HepG2 (cell line): ENCODE data around the gene CERT1. TPM values are rescaled to one million over a fixed set of nuclear protein-coding genes. Genes with fewer than 3 reads are reported as not detected.

Experiments
- CEBPG ChIP-seq: IDR thresholded peaks from 2 replicates; pipeline ENCODE4 v1.6.1; 2016
- MED8 ChIP-seq: sonication (generic); formaldehyde crosslinking; IDR thresholded peaks from 2 replicates; pipeline ENCODE4 v1.8.1; 2023; ENCODE audit warnings: mild to moderate bottlenecking, missing genetic modification reagents; ENCODE audit not compliant: insufficient replicate concordance
- MTF2 ChIP-seq: sonication (generic); formaldehyde crosslinking; IDR thresholded peaks from 2 replicates; pipeline ENCODE4 v1.5.0; 2020; ENCODE audit warnings: missing genetic modification reagents, borderline replicate concordance
- ZBTB8A ChIP-seq: sonication (generic); formaldehyde crosslinking; IDR thresholded peaks from 2 replicates; pipeline ENCODE4 v1.4.0; 2020; ENCODE audit warnings: mild to moderate bottlenecking, low read depth, missing genetic modification reagents, borderline replicate concordance
- ZNF101 ChIP-seq: sonication (generic); formaldehyde crosslinking; IDR thresholded peaks from 2 replicates; pipeline ENCODE4 v1.4.0; 2020; ENCODE audit warnings: mild to moderate bottlenecking, low read depth, missing genetic modification reagents, borderline replicate concordance
- ZNF549 ChIP-seq: sonication (generic); formaldehyde crosslinking; IDR thresholded peaks from 2 replicates; pipeline ENCODE4 v1.5.0; 2020; ENCODE audit warnings: missing genetic modification reagents
- polyA plus RNA-seq, 8 experiments: library from polyadenylated mRNA; depleted of rRNA in 3 of 8; stranded (reverse) in 7 of 8; unstranded in 1 of 8; fragments of >200 nt; fragmentation: Illumina TruSeq in 4 of 8; extraction: Trizol in 4 of 8; gene quantifications; 2 replicates each; pipeline versions ENCODE4 v1.2.1 to v1.2.3, GENCODE V29; 2011 to 2016; ENCODE audit warnings: low read depth in 4 of 8, missing spikeins in 1 of 8, mixed read lengths in 1 of 8; ENCODE audit not compliant: insufficient read depth in 1 of 8
- total RNA-seq, 5 experiments: library from RNA; depleted of rRNA; stranded (reverse); fragments of >200 nt; fragmentation: Illumina TruSeq; extraction: Trizol; gene quantifications; 2 replicates each; pipeline ENCODE4 v1.2.3, GENCODE V29; 2016; ENCODE audit warnings: low read depth in 1 of 5
- TF ChIP-seq, protein P1 (sequence below): sonication (generic); formaldehyde crosslinking; IDR thresholded peaks from 2 replicates; pipeline ENCODE4 v1.4.0; 2020; ENCODE audit warnings: missing genetic modification reagents, borderline replicate concordance
- TF ChIP-seq, protein P2 (sequence below): sonication (generic); formaldehyde crosslinking; IDR thresholded peaks from 2 replicates; pipeline ENCODE4 v1.8.0; 2022; ENCODE audit warnings: mild to moderate bottlenecking, missing genetic modification reagents, borderline replicate concordance
- TF ChIP-seq, protein P3 (sequence below): sonication (generic); formaldehyde crosslinking; IDR thresholded peaks from 2 replicates; pipeline ENCODE4 v1.9.0; 2021; ENCODE audit warnings: missing genetic modification reagents, mild to moderate bottlenecking, borderline replicate concordance
- TF ChIP-seq, protein P4 (sequence below): sonication (generic); formaldehyde crosslinking; IDR thresholded peaks from 2 replicates; pipeline ENCODE4 v1.4.0; 2020; ENCODE audit warnings: missing genetic modification reagents, low read depth, mild to moderate bottlenecking, borderline replicate concordance
- TF ChIP-seq, protein P5 (sequence below): sonication (generic); formaldehyde crosslinking; IDR thresholded peaks from 2 replicates; pipeline ENCODE4 v1.4.0; 2020; ENCODE audit warnings: mild to moderate bottlenecking, low read depth, missing genetic modification reagents
- TF ChIP-seq, protein P6 (sequence below): IDR thresholded peaks from 2 replicates; pipeline ENCODE4 v1.6.1; 2016; ENCODE audit warnings: missing compliant biosample characterization, missing genetic modification reagents, borderline replicate concordance
- TF ChIP-seq, protein P7 (sequence below): sonication (generic); formaldehyde crosslinking; IDR thresholded peaks from 2 replicates; pipeline ENCODE4 v1.5.0; 2020; ENCODE audit warnings: missing genetic modification reagents

Gene CERT1
- total and polyA plus RNA-seq, 2 of the 13 experiments (the other 11 are each of a cell fraction or from before 2014, with no cell fraction given) = 8.2 to 12.7 TPM

DNA sequence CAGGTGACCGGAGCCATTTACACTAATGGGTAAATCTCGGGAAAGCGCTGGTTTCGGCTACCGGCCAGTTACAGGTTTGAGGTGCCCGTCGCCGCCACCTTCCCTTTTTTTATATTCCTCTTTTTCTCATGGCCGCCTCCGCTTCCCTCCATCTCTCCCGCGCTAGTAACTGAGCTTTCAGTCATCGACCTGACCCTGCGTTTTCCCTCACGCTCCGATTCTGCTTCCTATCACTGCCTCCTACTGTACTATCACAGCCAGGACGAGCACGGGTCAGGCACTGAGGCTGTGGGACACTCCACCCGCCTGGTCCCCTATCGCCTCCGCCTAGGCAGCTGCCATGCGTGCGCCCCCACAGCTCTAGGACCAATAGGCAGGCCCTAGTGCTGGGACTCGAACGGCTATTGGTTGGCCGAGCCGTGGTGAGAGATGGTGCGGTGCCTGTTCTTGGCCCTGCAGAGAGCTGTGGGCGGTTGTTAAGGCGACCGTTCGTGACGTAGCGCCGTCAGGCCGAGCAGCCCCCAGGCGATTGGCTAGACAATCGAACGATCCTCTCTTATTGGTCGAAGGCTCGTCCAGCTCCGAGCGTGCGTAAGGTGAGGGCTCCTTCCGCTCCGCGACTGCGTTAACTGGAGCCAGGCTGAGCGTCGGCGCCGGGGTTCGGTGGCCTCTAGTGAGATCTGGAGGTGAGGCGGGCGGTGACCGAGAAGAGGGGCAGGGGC is 174.7 kb downstream of the CERT1 start, which contains the start of gene HMGCR (continued):
- TF ChIP-seq, protein P1, sequence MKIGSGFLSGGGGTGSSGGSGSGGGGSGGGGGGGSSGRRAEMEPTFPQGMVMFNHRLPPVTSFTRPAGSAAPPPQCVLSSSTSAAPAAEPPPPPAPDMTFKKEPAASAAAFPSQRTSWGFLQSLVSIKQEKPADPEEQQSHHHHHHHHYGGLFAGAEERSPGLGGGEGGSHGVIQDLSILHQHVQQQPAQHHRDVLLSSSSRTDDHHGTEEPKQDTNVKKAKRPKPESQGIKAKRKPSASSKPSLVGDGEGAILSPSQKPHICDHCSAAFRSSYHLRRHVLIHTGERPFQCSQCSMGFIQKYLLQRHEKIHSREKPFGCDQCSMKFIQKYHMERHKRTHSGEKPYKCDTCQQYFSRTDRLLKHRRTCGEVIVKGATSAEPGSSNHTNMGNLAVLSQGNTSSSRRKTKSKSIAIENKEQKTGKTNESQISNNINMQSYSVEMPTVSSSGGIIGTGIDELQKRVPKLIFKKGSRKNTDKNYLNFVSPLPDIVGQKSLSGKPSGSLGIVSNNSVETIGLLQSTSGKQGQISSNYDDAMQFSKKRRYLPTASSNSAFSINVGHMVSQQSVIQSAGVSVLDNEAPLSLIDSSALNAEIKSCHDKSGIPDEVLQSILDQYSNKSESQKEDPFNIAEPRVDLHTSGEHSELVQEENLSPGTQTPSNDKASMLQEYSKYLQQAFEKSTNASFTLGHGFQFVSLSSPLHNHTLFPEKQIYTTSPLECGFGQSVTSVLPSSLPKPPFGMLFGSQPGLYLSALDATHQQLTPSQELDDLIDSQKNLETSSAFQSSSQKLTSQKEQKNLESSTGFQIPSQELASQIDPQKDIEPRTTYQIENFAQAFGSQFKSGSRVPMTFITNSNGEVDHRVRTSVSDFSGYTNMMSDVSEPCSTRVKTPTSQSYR (CRISPR knock-in tag) = peak; percentile 43; the same call in 1 of the 2 replicates
- TF ChIP-seq, protein P2, sequence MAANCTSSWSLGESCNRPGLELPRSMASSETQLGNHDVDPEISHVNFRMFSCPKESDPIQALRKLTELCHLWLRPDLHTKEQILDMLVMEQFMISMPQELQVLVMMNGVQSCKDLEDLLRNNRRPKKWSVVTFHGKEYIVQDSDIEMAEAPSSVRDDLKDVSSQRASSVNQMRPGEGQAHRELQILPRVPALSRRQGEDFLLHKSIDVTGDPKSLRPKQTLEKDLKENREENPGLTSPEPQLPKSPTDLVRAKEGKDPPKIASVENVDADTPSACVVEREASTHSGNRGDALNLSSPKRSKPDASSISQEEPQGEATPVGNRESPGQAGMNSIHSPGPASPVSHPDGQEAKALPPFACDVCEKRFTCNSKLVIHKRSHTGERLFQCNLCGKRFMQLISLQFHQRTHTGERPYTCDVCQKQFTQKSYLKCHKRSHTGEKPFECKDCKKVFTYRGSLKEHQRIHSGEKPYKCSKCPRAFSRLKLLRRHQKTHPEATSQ (CRISPR knock-in tag) = 0 out of 2 replicates have a peak, but pooled peaks have one; percentile 71
- TF ChIP-seq, protein P3, sequence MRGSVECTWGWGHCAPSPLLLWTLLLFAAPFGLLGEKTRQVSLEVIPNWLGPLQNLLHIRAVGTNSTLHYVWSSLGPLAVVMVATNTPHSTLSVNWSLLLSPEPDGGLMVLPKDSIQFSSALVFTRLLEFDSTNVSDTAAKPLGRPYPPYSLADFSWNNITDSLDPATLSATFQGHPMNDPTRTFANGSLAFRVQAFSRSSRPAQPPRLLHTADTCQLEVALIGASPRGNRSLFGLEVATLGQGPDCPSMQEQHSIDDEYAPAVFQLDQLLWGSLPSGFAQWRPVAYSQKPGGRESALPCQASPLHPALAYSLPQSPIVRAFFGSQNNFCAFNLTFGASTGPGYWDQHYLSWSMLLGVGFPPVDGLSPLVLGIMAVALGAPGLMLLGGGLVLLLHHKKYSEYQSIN (CRISPR knock-in tag) = no peak
- TF ChIP-seq ZNF101 (CRISPR knock-in tag) (no peak), MTF2 (no peak), CEBPG (CRISPR knock-in tag) (peak; percentile 40; the same call in 1 of the 2 replicates), MED8 (CRISPR knock-in tag) (peak; percentile 74), ZNF549 (CRISPR knock-in tag) (no peak), ZBTB8A (CRISPR knock-in tag) (0 out of 2 replicates have a peak, but pooled peaks have one; percentile 12)
- TF ChIP-seq, protein P4, sequence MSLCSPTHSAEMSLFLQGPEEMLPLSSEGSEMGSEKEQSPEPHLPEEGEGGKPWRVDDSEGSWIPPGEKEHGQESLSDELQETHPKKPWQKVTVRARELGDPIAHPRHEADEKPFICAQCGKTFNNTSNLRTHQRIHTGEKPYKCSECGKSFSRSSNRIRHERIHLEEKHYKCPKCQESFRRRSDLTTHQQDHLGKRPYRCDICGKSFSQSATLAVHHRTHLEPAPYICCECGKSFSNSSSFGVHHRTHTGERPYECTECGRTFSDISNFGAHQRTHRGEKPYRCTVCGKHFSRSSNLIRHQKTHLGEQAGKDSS (CRISPR knock-in tag) = peak; percentile 93; the same call in 1 of the 2 replicates
- TF ChIP-seq, protein P5, sequence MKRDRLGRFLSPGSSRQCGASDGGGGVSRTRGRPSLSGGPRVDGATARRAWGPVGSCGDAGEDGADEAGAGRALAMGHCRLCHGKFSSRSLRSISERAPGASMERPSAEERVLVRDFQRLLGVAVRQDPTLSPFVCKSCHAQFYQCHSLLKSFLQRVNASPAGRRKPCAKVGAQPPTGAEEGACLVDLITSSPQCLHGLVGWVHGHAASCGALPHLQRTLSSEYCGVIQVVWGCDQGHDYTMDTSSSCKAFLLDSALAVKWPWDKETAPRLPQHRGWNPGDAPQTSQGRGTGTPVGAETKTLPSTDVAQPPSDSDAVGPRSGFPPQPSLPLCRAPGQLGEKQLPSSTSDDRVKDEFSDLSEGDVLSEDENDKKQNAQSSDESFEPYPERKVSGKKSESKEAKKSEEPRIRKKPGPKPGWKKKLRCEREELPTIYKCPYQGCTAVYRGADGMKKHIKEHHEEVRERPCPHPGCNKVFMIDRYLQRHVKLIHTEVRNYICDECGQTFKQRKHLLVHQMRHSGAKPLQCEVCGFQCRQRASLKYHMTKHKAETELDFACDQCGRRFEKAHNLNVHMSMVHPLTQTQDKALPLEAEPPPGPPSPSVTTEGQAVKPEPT (CRISPR knock-in tag) = peak; percentile 62; the same call in 1 of the 2 replicates
- TF ChIP-seq, protein P6, sequence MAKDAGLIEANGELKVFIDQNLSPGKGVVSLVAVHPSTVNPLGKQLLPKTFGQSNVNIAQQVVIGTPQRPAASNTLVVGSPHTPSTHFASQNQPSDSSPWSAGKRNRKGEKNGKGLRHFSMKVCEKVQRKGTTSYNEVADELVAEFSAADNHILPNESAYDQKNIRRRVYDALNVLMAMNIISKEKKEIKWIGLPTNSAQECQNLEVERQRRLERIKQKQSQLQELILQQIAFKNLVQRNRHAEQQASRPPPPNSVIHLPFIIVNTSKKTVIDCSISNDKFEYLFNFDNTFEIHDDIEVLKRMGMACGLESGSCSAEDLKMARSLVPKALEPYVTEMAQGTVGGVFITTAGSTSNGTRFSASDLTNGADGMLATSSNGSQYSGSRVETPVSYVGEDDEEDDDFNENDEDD (CRISPR knock-in tag) = peak; percentile 61; the same call in 1 of the 2 replicates
- TF ChIP-seq, protein P7, sequence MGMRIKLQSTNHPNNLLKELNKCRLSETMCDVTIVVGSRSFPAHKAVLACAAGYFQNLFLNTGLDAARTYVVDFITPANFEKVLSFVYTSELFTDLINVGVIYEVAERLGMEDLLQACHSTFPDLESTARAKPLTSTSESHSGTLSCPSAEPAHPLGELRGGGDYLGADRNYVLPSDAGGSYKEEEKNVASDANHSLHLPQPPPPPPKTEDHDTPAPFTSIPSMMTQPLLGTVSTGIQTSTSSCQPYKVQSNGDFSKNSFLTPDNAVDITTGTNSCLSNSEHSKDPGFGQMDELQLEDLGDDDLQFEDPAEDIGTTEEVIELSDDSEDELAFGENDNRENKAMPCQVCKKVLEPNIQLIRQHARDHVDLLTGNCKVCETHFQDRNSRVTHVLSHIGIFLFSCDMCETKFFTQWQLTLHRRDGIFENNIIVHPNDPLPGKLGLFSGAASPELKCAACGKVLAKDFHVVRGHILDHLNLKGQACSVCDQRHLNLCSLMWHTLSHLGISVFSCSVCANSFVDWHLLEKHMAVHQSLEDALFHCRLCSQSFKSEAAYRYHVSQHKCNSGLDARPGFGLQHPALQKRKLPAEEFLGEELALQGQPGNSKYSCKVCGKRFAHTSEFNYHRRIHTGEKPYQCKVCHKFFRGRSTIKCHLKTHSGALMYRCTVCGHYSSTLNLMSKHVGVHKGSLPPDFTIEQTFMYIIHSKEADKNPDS (CRISPR knock-in tag) = no peak
